ENCODE data around the gene BCL2.

GRCh38 chr18:63175264-63175663 lies 144.3 kb downstream of the BCL2 start:
- TF ChIP-seq, protein P1, sequence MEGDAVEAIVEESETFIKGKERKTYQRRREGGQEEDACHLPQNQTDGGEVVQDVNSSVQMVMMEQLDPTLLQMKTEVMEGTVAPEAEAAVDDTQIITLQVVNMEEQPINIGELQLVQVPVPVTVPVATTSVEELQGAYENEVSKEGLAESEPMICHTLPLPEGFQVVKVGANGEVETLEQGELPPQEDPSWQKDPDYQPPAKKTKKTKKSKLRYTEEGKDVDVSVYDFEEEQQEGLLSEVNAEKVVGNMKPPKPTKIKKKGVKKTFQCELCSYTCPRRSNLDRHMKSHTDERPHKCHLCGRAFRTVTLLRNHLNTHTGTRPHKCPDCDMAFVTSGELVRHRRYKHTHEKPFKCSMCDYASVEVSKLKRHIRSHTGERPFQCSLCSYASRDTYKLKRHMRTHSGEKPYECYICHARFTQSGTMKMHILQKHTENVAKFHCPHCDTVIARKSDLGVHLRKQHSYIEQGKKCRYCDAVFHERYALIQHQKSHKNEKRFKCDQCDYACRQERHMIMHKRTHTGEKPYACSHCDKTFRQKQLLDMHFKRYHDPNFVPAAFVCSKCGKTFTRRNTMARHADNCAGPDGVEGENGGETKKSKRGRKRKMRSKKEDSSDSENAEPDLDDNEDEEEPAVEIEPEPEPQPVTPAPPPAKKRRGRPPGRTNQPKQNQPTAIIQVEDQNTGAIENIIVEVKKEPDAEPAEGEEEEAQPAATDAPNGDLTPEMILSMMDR (IDR thresholded peaks at IDR 0.05): no peak
- no peak for TF ChIP-seq POLR2A (IDR thresholded peaks at IDR 0.05)

Measured in Peyer's patch (tissue), 4 donors.